NCI-H1092 treated with DMSO at 0.1 percent for 48 hours (cell line): Measurements from ENCODE around the gene CRTC3.

ENCODE experiments used
- DNase-seq: peaks from one replicate; lab custom pipeline; 2025; lab: John Stamatoyannopoulos, UW

Gene CRTC3

GRCh38 chr15:90594301-90594738 lies 64.6 kb downstream of the CRTC3 start:
- peak; percentile 50 for DNase-seq

DNA sequence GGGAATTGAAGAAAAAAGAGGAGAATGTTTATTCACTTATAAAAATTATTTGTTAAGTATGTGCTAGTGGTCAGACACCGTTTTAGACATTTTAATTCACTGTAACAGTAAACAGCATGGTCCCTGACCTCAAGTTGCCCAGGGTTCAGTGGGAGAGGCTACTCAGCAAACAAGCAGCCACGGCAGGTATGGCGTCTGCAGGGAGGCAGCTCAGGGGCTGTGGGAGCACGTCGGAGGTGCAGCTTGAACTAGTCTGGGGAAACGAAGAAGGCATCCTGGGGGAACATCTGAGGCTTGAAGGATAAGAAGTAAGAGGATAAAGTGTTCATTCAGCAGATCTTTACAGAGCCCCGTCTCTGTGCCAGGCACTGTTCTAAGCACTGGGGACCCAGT lies 66.0 kb downstream of the CRTC3 start:
- no peak for DNase-seq

DNA sequence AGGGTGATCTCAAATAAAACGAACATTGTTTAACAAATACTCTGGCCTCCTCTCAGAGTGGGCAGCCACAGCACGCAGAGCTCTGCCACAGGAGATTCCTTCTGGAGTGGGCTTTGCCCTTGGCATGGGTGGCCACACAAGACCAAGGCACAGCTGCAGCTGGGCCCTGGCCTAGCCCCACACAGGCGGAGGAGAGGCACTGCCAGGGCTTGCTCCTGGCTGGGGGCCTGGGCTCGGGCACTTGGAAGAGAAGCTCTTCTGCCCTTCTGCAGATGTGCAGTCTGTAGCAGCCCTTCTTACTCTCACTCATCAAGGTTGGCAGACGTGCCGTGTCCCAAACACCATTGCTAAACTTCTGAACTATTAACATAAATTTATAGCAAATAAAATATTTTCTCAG lies 67.2 kb downstream of the CRTC3 start:
- DNase-seq: no peak

DNA sequence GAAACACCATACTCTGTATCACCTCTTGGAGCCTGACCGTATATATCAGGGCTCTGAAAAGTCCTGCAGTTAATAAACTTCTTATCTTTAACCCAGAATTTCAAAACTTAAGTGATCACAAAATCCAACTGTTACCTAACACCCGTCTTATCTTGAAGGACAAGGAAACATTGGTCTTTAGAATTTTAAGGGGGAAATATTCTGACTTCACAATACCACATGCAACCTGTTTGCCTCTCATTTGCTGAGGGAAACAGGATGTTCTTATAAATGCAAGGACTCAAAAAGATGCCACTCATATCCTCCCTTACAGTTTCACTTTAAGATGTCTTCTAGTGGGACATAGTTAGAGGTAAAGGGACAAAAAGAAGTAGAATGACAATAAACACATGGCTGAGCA lies 67.9 kb downstream of the CRTC3 start:
- no peak for DNase-seq

DNA sequence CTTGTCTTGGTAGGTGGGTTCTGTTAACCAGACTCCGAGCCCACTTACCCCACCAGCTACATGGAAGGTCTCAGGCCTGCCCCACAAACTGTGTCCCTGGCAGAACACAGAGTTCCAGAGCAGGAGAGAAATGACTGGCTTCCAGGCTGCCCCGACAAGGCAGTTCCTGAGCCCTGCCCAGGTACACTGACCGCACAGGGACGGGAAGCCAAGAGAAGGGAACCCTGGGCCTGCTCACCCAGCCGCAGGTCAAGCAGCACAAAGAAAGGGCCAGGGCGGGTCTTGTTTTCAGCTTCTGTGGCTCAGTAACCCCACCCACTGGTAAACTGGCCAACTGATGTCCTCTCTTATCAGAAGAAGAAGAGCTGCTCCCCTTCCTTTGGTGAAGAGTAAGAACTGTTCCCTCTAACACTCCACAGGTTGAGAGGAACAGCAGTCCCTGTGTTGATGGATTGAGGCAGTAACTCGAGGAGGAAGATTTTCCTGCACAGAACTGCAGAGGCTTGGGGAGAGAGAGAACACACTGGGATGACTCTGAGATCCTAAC lies 68.4 kb downstream of the CRTC3 start:
- DNase-seq: no peak

DNA sequence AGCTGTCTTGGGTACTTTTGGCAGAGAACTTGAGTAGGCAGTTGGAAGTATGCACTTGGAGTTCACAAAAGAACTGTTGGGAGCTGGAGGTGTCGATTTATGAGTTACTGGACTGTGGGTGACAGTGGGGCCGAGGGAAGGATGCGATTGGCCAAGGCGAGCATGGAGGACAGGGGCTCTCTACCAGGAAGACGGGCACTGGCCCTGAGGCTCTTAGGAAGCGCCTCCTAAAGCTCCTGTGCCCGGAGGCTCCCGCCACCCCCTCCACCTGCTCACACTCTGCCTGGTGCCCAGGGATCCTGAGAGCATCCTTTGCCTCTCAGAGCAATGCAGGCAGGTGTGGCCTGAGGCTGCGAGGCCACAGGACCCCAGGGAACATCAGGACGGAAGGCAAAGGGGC lies 69.0 kb downstream of the CRTC3 start:
- DNase-seq: no peak

GRCh38 chr15:90599116-90599515 lies 69.4 kb downstream of the CRTC3 start:
- DNase-seq: no peak

DNA sequence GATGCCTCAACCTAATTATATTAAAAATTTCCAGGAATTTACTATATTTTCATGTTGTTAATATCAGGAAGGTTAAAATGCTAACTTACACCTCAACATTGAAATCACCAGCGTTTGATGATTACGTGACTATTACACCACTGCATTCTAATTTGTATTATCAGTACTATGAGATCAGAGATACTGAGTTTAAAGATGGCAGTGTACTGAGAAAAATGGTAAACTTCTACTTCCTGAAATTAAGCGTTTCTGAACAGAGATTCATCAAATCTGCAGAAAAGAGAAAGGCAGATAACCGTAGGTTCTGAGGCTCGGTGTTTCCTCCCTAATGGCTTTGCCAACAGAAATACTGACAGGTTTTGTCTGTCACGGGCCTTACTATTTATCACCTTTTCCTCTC lies 69.9 kb downstream of the CRTC3 start:
- DNase-seq: no peak

- DNase-seq: no peak
These were observed 71.2 kb downstream of the CRTC3 start for GRCh38 chr15:90600954-90601353.

DNA sequence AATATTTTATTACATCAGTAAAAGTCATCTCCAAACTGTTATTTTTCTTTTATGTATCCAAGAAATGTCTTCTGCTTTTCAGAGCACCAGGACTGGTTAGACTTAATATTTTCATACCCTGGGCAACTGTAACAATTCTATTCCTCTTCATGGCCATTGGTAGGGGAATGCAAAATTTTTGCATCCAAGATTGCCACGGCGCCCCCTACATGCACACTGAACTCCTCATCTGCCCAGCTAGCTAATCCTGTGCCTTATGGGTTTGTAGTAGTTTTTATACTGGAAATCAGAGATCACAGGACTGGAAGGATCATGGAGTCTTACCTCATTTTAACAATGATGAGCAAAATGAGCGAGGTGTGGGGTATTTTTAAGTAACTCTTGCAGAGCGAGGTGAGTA lies 74.2 kb downstream of the CRTC3 start:
- DNase-seq: no peak

DNA sequence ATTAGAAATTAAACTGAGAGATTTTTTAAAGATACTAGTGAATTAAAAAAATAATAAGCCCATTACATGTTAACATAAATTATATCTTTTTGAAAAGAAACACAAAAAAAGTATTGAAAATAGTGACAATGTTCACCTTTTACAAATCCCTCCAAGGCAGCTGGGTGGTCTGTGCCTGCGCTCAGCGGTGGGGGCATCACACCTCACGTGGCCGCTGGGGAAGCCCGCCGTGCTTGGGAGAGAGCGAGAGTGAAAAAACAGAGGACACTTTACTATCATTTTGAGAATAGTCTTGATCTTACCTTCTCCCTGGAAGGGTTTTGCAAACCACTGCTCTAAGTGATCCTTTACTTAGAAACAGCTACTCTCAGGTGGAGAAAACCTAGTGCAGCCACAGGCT lies 76.9 kb downstream of the CRTC3 start:
- DNase-seq: no peak

GRCh38 chr15:90607361-90607760 lies 77.6 kb downstream of the CRTC3 start:
- DNase-seq: peak; percentile 91

DNA sequence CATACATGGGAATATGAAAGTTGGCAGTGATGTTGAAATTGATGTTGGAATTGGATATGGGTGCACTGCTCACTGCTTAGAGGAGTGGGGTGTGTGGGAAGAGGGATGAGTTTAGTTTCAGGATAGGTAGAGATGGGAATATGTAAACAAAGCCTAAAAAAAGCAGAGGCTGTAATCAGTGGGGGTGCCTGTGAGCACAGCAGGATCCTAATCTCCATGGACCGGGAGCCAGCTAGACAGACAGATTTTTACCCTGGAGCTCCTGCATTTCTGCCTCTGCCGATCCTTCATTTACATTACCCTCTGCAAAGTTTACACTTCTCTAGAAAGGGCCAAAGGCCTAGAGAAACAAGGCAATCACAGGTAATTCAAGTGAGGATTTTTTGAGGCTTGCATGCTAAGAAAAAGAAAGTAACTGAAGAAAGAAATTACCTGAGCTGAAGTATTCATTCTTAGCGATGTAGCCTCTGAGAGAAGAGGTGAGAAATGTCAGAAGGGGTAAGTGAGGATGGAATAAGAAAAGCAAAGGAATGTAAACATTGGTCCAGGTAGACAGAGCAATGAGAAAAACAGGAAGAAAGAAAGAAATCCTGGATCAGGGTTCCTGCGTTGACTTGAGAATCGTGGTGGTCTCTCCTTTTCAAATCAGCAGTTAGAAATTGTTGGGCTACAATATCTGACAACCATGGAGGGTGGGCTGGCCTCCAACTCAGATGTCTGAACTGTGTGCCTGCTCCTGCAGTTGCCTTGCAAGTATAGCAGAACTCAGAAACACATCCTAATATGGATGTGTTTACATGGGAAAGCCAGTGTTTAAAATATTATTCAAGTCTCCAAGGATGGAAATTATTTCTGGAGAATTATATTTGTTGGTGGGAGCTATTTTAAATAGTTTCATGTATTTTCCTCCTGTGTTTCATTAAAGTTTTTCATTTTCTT lies 79.8 kb downstream of the CRTC3 start:
- peak; percentile 41 for DNase-seq

- DNase-seq: no peak
These were observed 80.5 kb downstream of the CRTC3 start for GRCh38 chr15:90610190-90610589.

DNA sequence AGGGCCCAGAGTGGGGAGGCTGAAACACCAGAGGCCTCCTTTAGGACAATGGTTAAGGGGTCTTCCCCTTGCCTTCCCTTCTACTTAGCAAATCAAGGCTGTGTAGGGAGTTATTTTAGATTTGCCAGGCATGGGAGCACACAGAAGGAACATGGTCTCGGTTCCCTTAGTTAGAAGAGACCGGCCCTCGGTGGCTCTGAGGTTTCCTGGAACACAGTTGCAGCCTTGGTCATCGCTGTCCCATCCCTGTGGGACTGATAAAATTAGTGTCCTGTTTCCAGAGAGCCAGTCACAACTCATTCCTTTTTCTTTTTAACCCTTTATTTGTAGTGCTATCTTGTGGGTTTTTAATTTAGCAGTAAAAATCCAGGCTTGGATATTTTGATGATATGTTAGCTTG lies 81.4 kb downstream of the CRTC3 start:
- DNase-seq: no peak

DNA sequence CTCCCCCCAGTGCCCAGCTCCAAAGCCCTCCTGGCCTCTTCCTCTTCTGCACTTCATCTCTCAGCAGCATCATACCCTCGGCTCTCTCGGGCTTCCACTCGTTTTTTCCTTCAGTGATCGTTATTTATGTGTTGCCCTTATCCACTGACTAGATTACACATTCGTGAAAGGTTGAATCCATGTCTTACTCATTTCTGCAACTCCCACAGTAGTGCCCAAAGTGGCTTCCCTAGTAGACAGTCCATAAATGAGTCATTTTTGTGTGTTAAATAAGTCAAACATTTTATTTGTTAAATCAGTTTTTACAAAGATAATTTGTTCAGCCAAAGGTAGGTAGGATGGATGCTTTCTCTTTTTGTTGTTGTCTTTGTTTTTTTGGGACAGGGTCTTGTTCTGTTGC lies 87.4 kb downstream of the CRTC3 start:
- DNase-seq: no peak

DNA sequence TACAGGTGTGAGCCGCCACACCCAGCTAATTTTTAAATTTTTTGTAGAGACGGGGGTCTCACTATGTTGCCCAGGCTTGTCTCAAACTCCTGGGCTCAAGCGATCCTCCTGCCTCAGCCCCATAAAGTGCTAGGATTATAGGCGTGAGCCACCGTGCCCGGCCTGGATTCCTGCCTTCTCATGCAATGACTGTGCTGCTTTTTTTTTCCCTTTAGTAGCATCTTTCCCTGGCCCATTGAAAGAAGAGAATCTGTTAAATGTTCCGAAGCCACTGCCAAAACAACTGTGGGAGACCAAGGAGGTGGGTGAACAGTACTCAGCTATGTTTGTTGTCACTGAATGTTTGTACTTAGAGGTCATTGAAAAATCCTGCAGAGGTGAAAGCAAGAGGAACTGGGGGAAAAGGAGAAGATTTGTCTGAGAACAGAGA lies 88.0 kb downstream of the CRTC3 start:
- DNase-seq: peak; percentile 34

GRCh38 chr15:90618330-90619125 lies 88.8 kb downstream of the CRTC3 start:
- DNase-seq: peak; percentile 81

- no peak for DNase-seq
These were observed 89.7 kb downstream of the CRTC3 start for GRCh38 chr15:90619468-90619867.

GRCh38 chr15:90619939-90620338 lies 90.2 kb downstream of the CRTC3 start:
- DNase-seq: no peak

DNA sequence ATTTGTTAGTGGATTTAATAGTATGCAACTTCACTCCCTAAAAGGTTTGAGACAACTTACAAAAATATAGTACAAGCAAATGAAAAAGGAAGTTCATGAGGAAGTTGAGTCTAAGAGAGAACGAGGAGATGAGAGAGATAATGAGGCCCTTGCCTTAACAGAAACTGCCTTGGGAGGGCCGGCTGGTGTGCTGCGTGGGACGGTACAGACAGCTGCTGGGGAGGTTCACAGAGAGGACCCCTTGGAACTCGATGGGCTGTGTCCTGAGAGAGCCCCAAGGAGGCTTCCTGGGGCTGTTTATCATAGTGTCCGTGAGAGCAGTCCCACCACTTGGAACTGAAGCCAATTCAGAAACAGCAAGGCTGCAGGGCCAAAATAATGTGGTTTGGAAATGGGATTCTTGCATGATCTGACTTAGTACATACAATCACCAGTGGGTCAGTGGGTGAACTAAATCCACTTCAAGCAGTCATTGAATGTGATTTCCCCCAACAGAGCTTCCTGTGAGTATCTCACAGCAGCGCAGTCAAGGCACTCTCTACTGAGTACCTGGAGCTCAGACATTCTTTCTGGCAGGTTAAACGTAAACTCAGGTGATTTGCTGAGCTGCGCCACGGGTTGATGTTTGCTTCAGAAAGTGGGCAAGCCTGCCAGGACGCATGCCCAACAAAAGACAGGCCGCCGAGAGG lies 90.8 kb downstream of the CRTC3 start:
- no peak for DNase-seq

DNA sequence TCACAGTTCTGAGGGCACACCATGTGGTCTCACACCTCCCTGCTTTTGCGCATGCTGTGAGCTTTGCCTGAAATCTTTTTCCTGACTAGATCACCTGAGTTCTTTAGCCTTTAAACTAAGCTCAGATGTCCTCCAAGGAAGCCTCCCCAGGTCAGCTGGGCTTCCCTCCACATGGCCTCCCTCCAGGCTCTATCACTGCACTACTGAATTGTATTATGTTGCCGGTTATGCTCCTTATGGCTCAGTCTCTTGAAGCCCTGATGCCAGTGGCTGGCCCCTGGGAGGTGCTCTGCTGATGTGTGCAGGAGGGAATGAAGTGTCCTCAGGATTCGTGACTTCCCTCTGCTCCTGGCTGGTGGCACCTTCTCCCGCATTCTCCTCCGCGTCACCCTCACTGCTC lies 94.1 kb downstream of the CRTC3 start:
- no peak for DNase-seq
